NCI-H1930 (cell line): ENCODE measurements around the gene GJC2.
"Not testable (repeated sequence)": the region's sequence is repeated elsewhere in the genome, so short reads cannot be mapped to it uniquely, and the experiment has no call there.

Experiments used
- DNase-seq, 2 experiments: peaks; one replicate each; lab custom pipeline; 2025; lab: John Stamatoyannopoulos, UW

GJC2 gene

DNA sequence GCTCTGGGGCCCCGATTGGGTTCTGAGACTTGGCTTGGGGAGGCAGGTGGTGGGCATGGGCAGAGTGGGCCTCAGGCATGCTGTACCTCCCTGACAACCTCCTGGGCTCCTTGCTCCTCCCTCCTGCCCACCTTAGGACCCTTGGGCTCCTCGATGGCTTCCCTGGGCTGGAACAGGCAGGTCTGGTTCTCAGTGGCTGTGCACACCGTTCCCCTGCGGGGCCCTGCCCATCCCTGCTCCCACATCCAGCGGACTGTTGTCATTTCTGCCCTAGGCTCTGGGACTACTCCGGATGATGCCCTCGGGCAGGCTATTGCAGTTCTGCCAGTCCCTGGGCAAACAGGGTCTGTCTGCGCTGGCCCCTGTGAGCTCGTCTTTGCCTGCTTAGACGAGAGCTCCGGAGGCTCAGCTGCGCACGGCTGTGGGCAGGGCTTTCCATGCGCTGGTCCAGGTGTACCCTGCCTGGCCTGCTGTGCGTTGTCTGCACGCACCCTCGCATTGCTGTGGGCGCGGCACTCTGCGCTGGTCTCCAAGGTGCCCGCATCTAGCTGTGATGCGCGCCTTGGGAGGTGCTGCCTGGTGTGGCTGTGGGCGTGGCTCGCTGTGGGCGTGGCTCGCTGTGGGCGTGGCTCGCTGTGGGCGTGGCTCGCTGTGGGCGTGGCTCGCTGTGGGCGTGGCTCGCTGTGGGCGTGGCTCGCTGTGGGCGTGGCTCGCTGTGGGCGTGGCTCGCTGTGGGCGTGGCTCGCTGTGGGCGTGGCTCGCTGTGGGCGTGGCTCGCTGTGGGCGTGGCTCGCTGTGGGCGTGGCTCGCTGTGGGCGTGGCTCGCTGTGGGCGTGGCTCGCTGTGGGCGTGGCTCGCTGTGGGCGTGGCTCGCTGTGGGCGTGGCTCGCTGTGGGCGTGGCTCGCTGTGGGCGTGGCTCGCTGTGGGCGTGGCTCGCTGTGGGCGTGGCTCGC lies 24.1 kb downstream of the GJC2 start:
- DNase-seq = peak; percentile 31 to 51

DNA sequence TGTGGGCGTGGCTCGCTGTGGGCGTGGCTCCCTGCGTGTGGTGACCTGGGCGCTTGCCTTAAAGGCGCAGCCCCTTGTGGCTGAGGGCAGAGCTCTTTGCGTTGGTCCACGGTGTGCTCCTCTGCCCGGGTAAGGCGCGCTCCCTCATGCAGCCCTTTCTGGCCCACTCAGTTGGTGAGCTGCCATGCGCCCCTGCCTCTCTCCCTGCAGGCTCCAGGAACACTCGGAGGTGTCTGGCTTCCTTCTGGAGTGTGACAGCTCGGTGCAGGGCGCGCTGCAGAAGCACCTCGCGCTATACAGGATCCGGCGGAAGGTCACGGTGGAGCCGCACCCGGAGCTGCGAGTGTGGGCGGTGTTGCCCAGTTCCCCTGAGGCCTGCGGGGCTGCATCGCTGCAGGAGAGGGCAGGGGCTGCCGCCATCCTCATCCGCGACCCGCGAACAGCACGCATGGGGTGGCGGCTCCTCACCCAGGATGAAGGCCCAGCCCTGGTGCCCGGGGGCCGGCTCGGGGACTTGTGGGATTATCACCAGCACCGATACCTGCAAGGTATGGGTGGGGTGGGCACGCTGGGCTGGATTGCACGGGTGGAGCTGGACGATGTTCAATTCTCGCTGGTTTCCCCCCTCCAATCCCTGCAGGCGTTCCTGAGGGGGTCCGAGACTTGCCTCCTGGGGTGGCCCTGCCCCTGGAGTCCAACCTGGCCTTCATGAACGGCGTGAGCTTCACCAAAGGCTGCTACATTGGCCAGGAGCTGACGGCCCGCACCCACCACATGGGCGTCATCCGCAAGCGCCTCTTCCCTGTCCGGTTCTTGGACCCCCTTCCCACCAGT lies 25.0 kb downstream of the GJC2 start:
- peak; percentile 19 to 58 for DNase-seq

DNA sequence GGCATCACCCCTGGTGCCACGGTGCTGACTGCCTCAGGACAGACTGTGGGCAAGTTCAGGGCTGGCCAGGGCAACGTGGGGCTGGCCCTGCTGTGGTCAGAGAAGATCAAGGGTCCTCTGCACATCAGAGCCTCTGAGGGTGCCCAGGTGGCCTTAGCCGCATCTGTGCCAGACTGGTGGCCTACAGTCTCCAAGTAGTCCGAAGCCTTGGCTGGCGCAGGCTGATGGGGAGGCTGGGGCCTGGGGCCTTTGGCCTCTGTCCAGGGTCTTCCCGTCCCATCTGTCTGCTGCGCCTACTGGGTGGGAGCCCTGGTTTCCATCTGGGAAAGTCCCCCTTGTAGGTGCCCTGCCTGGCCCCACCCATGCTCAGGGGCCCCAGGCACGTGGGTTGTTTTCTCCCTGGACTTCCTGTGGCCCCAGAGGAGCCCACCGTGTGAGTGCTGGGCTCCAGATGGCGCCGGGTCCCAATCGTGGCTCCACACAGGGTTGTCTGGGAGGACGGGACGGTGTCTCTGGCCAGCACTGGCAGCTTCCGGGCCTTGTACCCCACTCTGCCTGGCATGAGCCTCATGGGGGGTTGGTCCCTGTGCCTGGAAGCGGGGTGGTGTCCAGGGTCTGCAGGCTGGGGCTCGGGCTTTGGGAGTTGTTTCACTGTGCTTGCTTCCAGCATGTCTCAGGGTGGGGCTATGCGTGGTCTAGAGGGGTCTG lies 25.7 kb downstream of the GJC2 start:
- no peak for DNase-seq

DNA sequence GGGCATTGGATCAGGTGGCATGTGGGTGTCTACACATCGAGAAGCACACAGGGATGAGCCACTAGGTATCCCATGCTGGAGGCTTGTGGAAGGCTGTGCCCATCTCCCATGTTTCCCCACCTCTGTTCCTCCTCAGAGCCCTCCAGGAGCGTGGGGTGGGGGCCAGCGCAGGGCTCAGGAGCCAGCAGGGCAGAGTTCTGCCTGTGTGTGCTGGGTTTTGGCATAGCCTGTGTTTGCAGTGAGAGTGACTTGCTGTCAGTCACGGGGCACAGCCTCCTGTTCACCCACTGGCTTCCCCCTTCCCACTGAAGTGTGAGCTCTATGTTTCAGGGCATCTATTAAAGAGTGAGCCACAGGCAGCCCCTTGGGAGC lies 26.3 kb downstream of the GJC2 start:
- DNase-seq = no peak

DNA sequence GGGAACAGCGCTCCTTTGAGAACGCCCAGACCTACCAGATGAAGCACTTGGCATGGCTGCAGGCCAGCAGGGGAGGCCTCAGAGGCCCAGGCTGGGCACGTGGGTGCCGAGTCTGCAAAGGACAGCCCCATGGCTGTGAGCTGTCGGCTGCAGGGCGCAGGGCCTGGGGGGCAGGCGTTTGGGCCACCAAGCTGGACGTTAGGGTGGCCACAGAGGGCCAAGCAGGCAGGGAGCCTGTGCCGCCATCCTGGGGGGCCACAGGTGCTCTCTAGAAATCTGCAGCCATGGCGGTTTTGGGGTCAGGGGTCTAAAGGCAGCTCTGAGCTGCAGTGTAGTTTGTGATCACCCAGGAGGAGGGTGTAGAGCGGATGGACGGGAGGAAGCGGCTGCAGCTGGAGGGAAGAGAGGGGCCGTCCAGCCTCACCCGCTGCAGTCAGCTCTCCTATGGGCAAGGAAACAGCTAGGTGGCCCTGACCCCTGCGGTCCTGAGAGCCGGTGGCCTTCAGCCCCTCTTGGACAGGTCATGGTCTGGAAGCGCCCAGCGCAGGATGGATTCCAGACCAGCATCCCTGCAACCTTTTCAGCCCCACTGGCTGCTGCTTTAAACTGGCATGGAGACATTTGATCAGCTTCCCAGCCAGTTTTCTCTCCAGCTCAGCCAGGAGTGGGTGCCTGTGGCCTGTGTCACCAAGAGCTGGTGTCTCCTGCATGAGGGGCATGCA lies 26.9 kb downstream of the GJC2 start:
- DNase-seq = no peak

DNA sequence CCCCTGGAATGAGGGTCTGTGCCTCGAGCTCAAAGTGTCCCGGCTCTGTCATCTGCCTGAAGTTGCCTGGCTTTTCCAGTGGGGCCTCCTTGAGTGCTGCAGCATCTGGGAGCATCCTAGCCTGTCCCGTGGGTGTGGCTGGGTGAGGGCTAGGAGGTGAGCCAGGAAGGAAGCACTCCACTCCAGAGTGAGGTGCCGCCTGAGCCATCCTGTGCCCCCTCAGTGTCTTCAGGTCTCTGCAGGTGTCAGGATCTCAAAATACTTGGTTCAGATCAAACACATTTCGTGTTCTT lies 27.4 kb downstream of the GJC2 start:
- no peak for DNase-seq

DNA sequence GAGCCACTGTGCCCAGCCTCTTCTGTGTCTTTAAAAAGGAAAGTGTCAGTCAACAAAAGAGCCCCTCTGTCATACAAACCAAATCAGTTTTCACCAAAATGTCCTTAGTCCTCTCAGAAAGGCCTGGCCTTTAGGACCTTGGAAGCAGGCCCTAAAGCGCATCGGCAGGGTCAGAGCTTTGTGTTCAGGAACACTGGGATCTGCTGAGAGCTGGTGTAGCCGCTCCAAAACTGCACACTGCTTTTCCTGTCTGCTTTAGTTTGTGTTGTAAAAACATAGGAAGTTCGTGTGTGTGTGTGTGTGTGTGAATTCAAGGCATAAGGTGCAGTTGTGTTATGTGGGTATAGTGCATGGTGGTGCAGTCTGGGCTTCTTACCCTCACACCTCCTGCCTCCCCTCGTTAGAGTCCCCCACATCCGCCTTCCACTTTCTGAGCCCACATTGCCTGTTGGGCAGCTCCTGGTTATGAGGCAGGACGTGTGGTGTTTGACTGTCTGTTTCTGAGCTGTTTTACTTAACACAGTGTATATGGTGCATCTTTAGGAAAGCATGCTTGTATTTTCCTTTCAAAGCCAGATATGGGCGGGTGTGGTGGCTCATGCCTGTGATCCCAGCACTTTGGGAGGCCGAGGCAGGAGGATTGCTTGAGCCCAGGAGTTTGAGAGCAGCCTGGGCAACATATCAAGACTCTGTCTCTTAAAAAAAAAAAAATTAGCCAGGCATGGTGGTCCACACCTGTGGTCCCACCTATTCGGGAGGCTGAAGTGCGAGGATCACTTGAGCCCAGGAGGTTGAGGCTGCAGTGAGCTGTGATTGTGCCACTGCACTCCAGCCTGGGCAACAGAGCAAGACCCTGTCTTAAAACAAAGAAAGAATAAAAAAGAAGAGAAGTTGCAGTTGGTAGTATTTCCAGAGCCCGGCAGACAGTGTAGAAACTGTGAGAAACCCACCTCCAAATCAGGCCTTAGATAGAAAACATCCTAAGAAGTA lies 28.3 kb downstream of the GJC2 start:
- DNase-seq = no peak

DNA sequence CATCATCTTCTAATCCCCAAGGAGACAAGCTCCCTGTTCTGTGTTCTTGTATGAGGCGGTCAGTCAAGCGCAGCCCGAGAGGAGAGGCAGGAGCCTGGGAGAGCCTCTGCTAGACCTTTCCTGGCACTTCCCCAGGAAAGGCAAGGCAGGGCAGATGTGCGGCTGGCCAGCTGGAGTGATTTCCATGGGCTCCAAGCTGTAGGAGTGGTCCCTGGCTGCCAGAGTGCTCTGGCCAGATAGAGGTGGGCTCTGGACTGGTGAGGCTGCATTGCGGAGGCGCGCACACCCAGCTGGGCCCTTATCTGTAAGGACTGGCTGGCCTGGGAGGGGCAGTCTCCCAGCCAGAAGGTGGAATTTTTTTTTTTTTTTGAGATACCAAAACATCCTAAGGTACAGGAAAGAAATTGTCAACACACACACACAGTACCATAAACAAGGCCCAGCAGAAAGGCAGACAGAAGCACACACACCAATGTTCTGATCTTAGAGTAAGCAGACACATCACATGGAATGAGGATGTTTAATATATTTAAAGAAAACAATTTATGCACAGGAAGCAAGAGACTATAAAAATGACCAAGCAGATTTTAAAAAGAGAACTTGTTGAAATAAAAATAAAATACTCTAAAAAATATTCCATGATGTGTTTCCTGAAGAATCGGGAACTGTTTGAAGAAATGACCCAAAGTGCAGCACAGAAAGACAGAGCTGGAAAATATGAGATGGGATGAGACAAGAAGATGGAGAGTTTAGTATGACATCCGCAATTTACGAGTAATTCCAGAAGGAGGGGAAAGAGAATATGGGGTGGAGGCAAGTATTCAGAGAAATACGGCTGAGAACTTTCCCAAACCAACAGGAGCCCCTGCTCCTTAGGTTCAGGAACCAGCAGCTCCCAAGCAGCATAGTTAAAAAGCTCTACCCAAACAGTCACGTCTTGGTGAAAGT lies 29.3 kb downstream of the GJC2 start:
- no peak for DNase-seq

DNA sequence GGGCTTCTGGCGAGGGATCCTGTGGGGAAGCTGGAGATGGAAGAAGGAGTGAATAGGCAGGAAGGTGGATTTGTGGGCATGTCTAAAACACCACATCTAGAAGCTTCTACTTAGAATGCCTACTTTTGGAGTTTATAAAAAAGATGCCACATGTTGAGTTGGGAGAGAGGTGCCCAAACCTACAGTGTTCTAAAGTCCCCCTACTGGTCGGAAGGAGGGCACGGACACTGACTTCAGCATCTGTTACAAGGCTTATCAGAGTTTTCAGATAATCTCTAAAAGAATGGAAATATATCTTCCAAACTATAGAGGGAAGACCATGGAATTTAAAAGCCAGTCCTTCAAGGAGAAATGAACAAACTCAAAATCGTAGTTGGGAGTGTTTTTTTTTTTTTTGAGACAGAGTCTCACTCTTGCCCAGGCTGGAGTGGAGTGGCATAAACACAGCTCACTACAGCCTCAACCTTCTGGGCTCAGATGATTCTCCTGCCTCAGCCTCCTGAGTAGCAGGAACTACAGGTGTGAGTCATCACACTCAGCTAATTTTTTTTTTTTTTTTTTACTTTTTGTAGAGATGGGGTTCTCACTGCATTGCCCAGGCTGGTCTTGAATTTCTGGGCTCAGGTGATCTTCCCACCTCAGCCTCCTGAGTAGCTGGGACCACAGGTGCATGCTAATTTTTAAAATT lies 30.7 kb downstream of the GJC2 start:
- no peak for DNase-seq

DNA sequence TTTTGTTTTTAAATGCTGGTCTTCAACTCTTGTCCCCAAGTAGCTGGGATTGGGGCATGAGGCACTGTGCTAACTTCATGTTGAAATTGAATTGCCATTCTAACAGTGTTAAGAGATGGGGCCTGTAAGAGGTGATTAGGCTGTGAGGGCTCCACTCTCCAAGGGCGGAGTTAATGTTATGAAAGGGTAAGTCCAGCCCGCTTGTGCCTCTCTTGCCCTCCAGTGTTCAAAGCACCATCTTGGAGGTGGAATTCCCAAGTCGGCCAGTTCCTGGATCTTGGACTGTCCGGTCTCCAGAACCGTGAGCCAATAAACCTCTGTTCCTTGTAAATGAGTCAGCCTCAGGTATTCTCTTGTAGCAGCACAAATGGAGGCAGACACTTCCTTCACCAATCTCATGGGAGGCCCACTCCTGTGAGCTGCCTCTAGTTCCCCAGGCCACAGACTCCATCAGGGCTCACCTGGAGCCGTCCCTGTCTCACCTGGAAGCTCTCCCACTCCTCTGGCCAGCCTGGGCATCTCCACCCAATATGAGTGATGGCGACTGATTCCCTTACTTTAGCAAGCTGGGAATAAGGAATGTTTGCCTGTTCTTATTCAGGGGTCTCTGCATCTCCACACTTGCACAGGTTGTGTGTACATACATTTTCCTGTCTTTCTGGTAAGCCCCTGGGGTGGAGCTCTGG lies 31.4 kb downstream of the GJC2 start:
- DNase-seq = no peak

DNA sequence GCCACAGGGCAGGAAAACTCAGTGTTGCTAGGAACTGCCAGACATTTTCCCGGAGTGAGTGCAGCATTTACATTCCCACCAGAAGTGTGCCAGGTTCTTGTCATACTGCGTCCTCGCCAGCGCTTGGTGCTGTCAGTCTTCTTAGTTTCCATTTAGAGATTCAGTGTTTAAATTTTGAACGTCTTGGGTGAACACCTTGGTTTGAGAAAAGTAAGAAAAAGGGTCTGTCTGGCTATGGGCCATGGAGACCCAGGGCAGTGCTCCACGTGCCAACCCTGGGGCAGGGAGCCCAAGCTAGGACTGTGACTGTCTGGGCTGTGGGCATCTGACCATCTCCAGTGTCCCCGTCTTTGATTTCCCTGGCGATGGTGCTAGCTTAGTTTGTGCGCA lies 31.9 kb downstream of the GJC2 start:
- DNase-seq = no peak

DNA sequence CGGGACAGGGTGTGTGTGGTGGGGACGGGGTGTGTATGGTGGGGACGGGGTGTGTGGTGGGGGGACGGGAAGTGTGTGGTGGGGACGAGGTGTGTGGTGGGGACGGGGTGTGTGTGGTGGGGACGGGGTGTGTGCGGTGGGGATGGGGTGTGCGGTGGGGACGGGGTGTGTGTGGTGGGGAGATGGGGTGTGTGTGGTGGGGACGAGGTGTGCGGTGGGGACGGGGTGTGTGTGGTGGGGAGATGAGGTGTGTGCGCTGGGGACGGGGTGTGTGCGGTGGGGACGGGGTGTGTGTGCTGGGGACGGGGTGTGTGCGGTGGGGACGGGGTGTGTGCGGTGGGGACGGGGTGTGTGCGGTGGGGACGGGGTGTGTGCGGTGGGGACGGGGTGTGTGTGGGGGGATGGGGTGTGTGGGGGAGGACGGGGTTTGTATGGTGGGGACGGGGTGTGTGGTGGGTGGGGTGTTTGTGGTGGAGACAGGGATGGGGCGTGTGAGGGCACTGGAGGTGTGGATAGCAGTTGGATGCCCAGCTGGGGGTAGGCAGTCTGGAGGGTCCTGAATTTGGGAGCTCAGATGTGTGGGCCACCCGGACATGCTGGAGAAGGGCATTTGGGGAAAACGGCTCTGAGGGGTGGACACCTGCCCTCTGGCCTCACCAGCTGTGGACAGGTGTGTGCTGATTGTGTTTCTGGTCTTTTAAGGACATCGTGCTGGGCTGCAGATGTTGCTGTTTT lies 32.7 kb downstream of the GJC2 start:
- DNase-seq = no peak

DNA sequence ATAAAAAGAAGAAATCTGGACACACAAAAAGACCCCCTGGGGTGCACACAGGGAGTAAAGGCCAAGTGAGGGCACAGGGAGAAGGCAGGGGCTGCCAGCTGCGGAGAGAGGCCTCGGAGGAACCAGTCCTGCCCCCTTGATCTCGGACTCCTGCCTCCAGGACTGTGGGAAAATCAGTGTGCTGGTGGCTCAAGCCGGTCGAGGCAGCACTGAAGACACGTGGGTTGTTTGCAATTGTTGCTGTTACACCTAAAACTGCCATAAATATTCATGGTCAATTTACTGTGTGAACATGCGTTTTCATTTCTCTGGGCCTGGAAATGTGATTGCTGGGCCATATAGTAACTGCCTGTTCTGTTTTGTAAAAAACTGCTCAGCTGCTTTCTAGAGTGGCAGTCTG lies 34.4 kb downstream of the GJC2 start:
- no peak for DNase-seq

DNA sequence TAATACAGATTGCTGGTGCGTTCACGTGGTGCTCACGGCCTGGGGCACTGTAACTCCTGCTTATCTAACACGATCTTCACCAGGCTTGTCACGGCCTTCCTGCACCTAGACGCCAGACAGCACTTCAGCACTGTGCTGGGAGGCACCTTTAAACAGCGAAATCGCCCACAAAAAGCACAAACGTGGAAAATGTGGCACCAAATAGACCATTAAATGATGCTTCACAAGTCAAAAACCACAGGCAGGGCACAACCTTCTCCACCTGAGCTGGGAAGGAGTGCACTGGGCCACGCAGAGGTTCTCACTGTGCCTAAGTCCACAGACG lies 35.9 kb downstream of the GJC2 start:
- DNase-seq = no peak

DNA sequence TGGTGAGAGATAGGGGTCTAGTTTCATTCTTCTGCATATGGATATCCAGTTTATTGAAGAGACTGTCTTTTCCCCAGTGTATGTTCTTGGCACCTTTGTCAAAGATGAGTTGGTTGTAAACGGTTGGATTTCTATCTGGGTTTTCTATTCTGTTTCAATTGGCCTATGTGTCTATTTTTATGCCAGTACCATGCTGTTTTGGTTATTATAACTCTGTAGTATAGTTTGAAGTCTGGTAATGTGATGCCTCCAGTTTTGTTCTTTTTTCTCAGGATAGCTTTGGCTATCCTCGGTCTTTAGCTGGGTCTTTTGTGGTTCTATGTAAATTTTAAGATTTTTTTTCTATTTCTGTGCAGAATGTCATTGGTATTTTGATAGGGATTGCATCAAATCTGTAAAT lies 38.5 kb downstream of the GJC2 start:
- not testable (repeated sequence) for DNase-seq

DNA sequence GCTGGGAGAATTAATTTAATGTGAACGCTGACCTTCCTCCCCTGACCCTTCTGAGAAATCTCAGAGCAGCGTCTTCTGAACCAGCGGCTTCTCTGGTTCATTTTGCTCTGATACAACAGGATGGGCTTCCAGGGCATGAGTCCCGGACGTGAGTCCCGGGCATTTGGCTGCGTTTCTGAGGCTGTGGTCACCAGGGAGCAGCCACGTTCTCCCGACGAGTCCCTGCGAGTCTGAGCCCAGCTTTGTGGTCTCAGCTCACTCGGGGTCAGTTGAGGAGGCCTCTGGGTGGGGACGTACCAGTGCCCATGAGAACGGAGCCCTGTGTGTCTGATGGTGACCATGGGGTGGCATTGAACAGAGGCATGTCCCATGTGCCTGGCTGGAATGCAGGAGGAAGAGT lies 40.5 kb downstream of the GJC2 start:
- DNase-seq = no peak

DNA sequence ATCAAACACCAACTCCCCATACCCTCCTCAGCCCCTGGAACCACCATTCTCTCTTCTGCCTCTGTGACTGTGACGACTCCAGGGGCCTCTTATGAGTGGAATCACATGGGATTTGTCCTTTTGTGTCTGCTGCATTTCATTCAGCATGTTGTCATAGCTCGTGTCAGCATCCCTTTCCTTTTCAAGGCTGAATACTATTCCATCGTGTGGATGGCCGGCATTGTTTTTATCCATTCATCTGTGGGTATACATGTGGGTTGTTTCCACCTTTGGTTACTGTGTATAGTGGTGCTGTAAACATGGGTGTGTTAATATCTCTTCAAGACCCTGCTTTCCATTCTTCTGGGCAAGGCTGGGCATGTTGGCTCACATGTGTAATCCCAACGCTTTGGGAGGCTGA lies 41.0 kb downstream of the GJC2 start:
- no peak for DNase-seq

DNA sequence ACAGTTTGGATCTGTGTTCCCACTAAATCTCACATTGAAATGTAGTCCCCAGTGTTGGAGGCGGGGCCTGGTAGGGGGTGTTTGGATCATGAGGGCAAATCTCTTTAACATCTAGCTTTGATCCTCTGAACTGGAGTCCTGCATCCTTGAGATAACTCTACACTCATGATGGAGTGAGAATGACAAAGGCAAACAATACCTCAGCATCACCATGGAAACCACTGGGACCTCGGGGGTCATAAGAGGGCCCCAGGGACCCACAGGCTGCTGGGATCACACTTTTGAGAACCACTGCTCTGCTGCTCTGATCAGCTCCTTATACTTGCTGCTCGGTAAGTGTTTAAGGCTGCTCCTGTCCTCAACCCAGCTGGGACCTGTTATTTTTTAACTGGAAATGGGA lies 44.7 kb downstream of the GJC2 start:
- no peak for DNase-seq
